ENCODE measurements around the gene OTOG.

DNA sequence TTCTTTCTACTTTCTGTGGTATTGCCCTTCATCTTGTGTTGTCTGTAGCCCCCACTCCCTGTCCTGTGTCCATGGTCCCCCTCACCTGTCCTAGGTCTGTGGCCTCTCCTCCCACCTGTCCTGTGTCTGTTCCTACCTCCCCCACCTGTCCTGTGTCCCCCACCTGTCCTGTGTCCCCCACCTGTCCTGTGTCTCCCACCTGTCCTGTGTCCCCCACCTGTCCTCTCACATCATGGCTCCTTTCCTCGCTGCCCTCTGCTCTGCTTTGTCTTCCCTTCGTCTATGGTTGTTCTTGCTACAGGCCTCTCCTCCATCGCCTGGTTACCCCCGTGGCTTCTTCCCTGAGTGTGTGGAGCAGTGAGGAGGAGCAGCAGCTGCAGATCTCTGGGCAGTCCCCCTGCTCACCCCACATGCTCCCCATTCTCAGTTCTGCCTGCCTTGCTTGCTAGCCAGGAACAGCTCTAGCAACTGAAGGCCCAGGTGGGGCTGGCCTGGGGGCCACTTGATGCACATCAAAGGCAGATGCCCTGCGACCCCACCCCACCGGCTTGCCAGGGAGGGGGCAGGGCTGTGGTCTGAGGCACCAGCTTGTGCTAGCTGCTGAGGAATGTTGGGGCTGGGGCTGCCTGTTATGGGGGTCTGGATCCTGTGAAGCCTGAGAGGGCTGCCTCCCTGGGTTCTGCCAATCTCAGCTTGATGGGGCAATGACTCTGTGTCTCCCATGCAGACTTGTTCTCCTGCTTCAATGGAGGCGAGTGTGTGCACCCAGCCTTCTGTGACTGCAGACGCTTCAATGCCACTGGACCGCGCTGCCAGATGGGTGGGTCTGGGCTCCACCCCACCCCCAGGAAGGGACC is 5.6 kb downstream of the OTOG start:
- no peak for TF ChIP-seq ELF4 (IDR thresholded peaks at IDR 0.05)
- TF ChIP-seq FOXM1 (IDR thresholded peaks at IDR 0.05; ENCODE audit: borderline replicate concordance) = no peak
- no peak for TF ChIP-seq LEF1 (IDR thresholded peaks at IDR 0.05; ENCODE audit: borderline replicate concordance)
- no peak for TF ChIP-seq SUZ12 (IDR thresholded peaks at IDR 0.05)
- no peak for TF ChIP-seq NFRKB (IDR thresholded peaks at IDR 0.05)
- TF ChIP-seq TARDBP (IDR thresholded peaks at IDR 0.05) = no peak
- no peak for TF ChIP-seq SP1 (IDR thresholded peaks at IDR 0.05)
- no peak for TF ChIP-seq ARNT (IDR thresholded peaks at IDR 0.05)
- no peak for TF ChIP-seq FOXK2 (IDR thresholded peaks at IDR 0.05)
- no peak for TF ChIP-seq FOXA1 (IDR thresholded peaks at IDR 0.05)

Data from HEK293T (cell line).